ENCODE results near the gene TNS2. TPM values are rescaled to one million over a fixed set of nuclear protein-coding genes. Genes with fewer than 3 reads are reported as not detected.
"Not testable (repeated sequence)": the region's sequence is repeated elsewhere in the genome, so short reads cannot be mapped to it uniquely, and the experiment has no call there.

The TNS2 gene
- total RNA-seq = 1 to 10 TPM; 2.4 to 3.0 TPM
- under 1 TPM in 2 of 3 donors, not detected in 1; 0.13 to 0.19 TPM for polyA plus RNA-seq
- 0.45 to 4.2 (median 2.2) reads per million in 6 experiments for total RNA-seq

- no peaks in the 10 kb centered on the region for H3K36me3 Mint-ChIP-seq
- no peaks in the 10 kb centered on the region for H3K27me3 Mint-ChIP-seq
- H3K9me3 Mint-ChIP-seq = no peaks in the 10 kb centered on the region
- peak within 1 kb of the TSS in 5 of 10 donors; percentile 6 to 67 (median 40) for H3K4me3 Mint-ChIP-seq
- peaks cover 9 to 33% (median 29%) of the 10 kb centered on the region in 4 donors for H3K4me1 Mint-ChIP-seq
- ATAC-seq (no peak), DNase-seq (no peak)
- POLR2A ChIA-PET = interaction anchor here (3.9 kb wide), 1 partner anchor 44 kb away, joined by 15 read pairs; the partner anchor contains the start of gene EIF4B
- H3K27ac Mint-ChIP-seq = peak within 1 kb of the TSS in 9 of 10 donors; percentile 38 to 82 (median 66)
Measured at GRCh38 chr12:53049571-53050318, at the start of gene TNS2. Gene TNS2 (plus strand): TSS chr12:53050065. CDS start chr12:53050186, 121 bp downstream.

GRCh38 chr12:53004178-53004577 is 45.7 kb upstream of the TNS2 start:
- H3K4me1 Mint-ChIP-seq = peaks cover 15 to 36% (median 33%) of the 10 kb centered on the region in 4 donors
- DNase-seq (no peak), ATAC-seq (no peak)
- peak overlapping the region in 5 of 10 donors; percentile 47 to 85 (median 48) for H3K27ac Mint-ChIP-seq
- H3K9me3 Mint-ChIP-seq = peaks cover 0 to 2% (median 0%) of the 10 kb centered on the region in 9 donors
- no peak overlapping the region for H3K4me3 Mint-ChIP-seq
- POLR2A ChIA-PET = no interaction called here
- peaks cover 0 to 10% (median 0%) of the 10 kb centered on the region in 5 donors for H3K27me3 Mint-ChIP-seq
- peaks cover 0 to 7% (median 4%) of the 10 kb centered on the region in 3 donors for H3K36me3 Mint-ChIP-seq

DNA sequence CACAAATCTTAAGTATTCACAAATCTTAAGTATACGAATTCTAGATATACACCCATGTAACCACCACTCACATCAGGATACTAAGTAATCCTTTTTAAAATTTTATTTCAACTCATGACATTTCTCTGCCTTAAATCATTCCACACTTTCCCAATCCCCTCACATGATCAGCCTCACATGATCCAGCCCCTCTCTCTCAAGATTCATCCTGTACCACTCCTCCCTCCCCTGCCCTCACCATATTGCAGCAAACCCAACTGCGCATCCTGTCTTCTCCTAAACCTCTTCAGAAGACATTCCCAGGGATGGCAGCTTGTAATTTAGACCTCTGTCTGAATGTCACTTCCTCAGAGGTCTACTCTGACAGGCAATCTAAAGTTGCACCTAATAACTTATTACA is 45.3 kb upstream of the TNS2 start:
- peak overlapping the region in 6 of 10 donors; percentile 47 to 85 (median 56) for H3K27ac Mint-ChIP-seq
- DNase-seq = no peak
- POLR2A ChIA-PET = no interaction called here

GRCh38 chr12:53005215-53005985 is 44.5 kb upstream of the TNS2 start:
- Mint-ChIP-seq H3K36me3 (peaks cover 0 to 13% (median 4%) of the 10 kb centered on the region in 3 donors), H3K9me3 (peaks cover 0 to 2% (median 0%) of the 10 kb centered on the region in 9 donors), H3K4me3 (peak overlapping the region; percentile 96 to 100 (median 98)), H3K4me1 (peaks cover 20 to 48% (median 45%) of the 10 kb centered on the region in 4 donors), H3K27ac (peak overlapping the region; percentile 96 to 99 (median 99)), H3K27me3 (peaks cover 0 to 5% (median 0%) of the 10 kb centered on the region in 5 donors)
- POLR2A ChIA-PET = interaction anchor here (0.6 to 2.0 kb wide), 15 partner anchors 21 to 1275 kb away, joined by 3 to 20 read pairs (median 4); partner anchors contain the start of genes AAAS, CSAD, HNRNPA1 and PRR13
- ATAC-seq (no peak), DNase-seq (peak in 1 of 10 donors; percentile 5)

More for the DNA sequence above, 45.3 kb upstream of the TNS2 start:
- H3K36me3 Mint-ChIP-seq = peaks cover 0 to 7% (median 4%) of the 10 kb centered on the region in 3 donors
- H3K9me3 Mint-ChIP-seq = peaks cover 0 to 2% (median 0%) of the 10 kb centered on the region in 9 donors
- H3K27me3 Mint-ChIP-seq = peaks cover 0 to 10% (median 0%) of the 10 kb centered on the region in 5 donors
- peaks cover 15 to 40% (median 36%) of the 10 kb centered on the region in 4 donors for H3K4me1 Mint-ChIP-seq
- peak overlapping the region in 3 of 10 donors; percentile 33 to 73 (median 58) for H3K4me3 Mint-ChIP-seq
- no peak for ATAC-seq

- POLR2A ChIA-PET = interaction anchor here (0.6 to 2.0 kb wide), 16 partner anchors 21 to 1274 kb away, joined by 3 to 20 read pairs (median 4); partner anchors contain the start of genes AAAS, CSAD, HNRNPA1 and PRR13
- H3K9me3 Mint-ChIP-seq = peaks cover 0 to 2% (median 0%) of the 10 kb centered on the region in 9 donors
- peaks cover 20 to 56% (median 51%) of the 10 kb centered on the region in 4 donors for H3K4me1 Mint-ChIP-seq
- ATAC-seq (peak; percentile 91 to 93), DNase-seq (peak; percentile 95 to 100 (median 99))
- H3K4me3 Mint-ChIP-seq = peak within 1 kb of the TSS; percentile 96 to 100 (median 98)
- H3K27me3 Mint-ChIP-seq = peaks cover 0 to 3% (median 0%) of the 10 kb centered on the region in 5 donors
- peak within 1 kb of the TSS; percentile 96 to 99 (median 99) for H3K27ac Mint-ChIP-seq
- H3K36me3 Mint-ChIP-seq = peaks cover 0 to 17% (median 4%) of the 10 kb centered on the region in 3 donors
Measured at GRCh38 chr12:53005986-53006809, 43.7 kb upstream of the TNS2 start, which contains the start of gene EIF4B. Gene EIF4B (plus strand): TSS chr12:53006456. CDS start chr12:53006484, 28 bp downstream.

DNA sequence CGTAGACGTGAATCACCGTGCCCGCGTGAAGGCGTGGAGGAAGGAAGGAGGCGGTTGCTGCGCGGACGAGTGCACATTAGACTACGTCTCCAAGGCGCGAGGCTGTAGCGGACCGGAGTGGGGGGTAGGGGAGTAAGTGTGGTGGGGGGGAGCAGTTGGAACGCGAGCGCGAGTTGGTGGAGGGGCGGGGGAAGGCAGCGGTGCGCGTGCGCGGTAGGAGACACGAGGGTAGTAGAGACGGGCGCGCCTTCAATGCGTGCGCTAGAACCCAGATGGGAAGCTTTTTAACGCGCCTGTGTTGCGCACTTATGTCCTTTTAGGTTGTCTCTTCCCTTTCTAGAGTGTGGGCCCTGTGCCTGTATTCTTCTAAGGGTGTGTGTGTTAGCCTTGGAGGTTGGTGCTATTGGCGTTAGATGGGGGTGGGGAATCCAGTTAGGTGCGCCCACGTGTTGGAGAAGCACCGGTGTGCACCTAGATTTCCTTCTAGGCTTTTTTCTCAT is 43.0 kb upstream of the TNS2 start:
- Mint-ChIP-seq H3K27ac (peak overlapping the region; percentile 96 to 99 (median 99)), H3K4me3 (peak overlapping the region; percentile 96 to 100 (median 98)), H3K9me3 (peaks cover 0 to 2% (median 0%) of the 10 kb centered on the region in 9 donors), H3K27me3 (peaks cover 0 to under 1% (median 0%) of the 10 kb centered on the region in 5 donors), H3K4me1 (peaks cover 24 to 62% (median 57%) of the 10 kb centered on the region in 4 donors), H3K36me3 (peaks cover 0 to 24% (median 4%) of the 10 kb centered on the region in 3 donors)
- DNase-seq (peak; percentile 65 to 87 (median 72)), ATAC-seq (peak; percentile 25 to 30)
- POLR2A ChIA-PET = interaction anchor here (0.7 to 2.0 kb wide), 12 partner anchors 18 to 1274 kb away, joined by 3 to 20 read pairs (median 4); partner anchors contain the start of genes CSAD, HNRNPA1, SP1 and SPRYD3

- H3K27me3 Mint-ChIP-seq = no peaks in the 10 kb centered on the region
- POLR2A ChIA-PET = interaction anchor here (0.7 to 2.0 kb wide), 5 partner anchors 17 to 372 kb away, joined by 3 to 15 read pairs (median 3); partner anchors contain the start of gene SP1
Measured at GRCh38 chr12:53007343-53007742, 42.5 kb upstream of the TNS2 start.

DNA sequence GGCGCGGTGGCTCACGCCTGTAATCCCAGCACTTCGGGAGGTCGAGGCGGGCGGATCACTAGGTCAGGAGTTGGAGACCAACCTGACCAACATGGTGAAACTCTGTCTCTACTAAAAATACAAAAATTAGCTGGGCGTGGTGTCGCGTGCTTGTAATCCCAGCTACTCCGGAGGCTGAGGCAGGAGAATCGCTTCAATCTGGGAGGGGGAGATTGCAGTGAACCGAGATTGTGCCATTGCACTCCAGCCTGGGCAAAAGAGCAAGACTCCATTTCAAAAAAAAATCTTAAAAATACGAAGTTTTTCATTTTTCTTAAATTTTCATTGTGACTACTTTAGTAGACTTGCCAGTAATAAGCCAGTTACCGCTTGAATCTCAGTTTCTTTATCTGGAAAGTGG is 41.1 kb upstream of the TNS2 start:
- peak overlapping the region in 2 of 10 donors; percentile 65 to 96 for H3K27ac Mint-ChIP-seq
- not testable (repeated sequence) for H3K9me3 Mint-ChIP-seq, DNase-seq, ATAC-seq, H3K27me3 Mint-ChIP-seq
- peaks cover 0 to 32% (median 4%) of the 10 kb centered on the region in 3 donors for H3K36me3 Mint-ChIP-seq
- POLR2A ChIA-PET = interaction anchor here (1.0 kb wide), 1 partner anchor 492 kb away, joined by 3 read pairs; no protein-coding TSS in a partner anchor
- H3K4me1 Mint-ChIP-seq = peaks cover 24 to 77% (median 66%) of the 10 kb centered on the region in 4 donors
- H3K4me3 Mint-ChIP-seq = peak overlapping the region; percentile 12 to 100 (median 82)

More at GRCh38 chr12:53007343-53007742, 42.5 kb upstream of the TNS2 start:
- DNase-seq (no peak), ATAC-seq (no peak)
- Mint-ChIP-seq H3K4me1 (peaks cover 24 to 66% (median 60%) of the 10 kb centered on the region in 4 donors), H3K36me3 (peaks cover 0 to 27% (median 4%) of the 10 kb centered on the region in 3 donors), H3K27ac (peak overlapping the region; percentile 96 to 99 (median 99)), H3K4me3 (peak overlapping the region; percentile 96 to 100 (median 98)), H3K9me3 (peaks cover 0 to 2% (median 0%) of the 10 kb centered on the region in 9 donors)

GRCh38 chr12:53010955-53011354 is 38.9 kb upstream of the TNS2 start:
- peaks cover 29 to 88% (median 73%) of the 10 kb centered on the region in 4 donors for H3K4me1 Mint-ChIP-seq
- POLR2A ChIA-PET = no interaction called here
- H3K36me3 Mint-ChIP-seq = peaks cover 0 to 38% (median 4%) of the 10 kb centered on the region in 3 donors
- DNase-seq = no peak
- H3K27ac Mint-ChIP-seq = peak overlapping the region in 1 of 10 donors; percentile 59
- no peak for ATAC-seq
- peaks cover 0 to 2% (median 0%) of the 10 kb centered on the region in 9 donors for H3K9me3 Mint-ChIP-seq
- peak overlapping the region in 1 of 10 donors; percentile 29 for H3K4me3 Mint-ChIP-seq
- H3K27me3 Mint-ChIP-seq = no peaks in the 10 kb centered on the region

- Mint-ChIP-seq H3K36me3 (peaks cover 0 to 47% (median 0%) of the 10 kb centered on the region in 3 donors), H3K4me3 (peak overlapping the region in 3 of 10 donors; percentile 3 to 40 (median 12)), H3K27ac (peak overlapping the region in 3 of 10 donors; percentile 19 to 48 (median 23)), H3K9me3 (no peaks in the 10 kb centered on the region), H3K4me1 (peaks cover 26 to 79% (median 66%) of the 10 kb centered on the region in 4 donors), H3K27me3 (no peaks in the 10 kb centered on the region)
- POLR2A ChIA-PET = no interaction called here
- DNase-seq (no peak), ATAC-seq (no peak)
Measured at GRCh38 chr12:53011889-53012288, 38.0 kb upstream of the TNS2 start.

Measured in naive thymus-derived CD8-positive, alpha-beta T cell (primary cell).